ENCODE measurements around the gene SLC25A14. TPM values are rescaled to one million over a fixed set of nuclear protein-coding genes. Genes with fewer than 3 reads are reported as not detected.
A peak's percentile ranks its signal among the peaks of the same experiment; 100 is the strongest.

The SLC25A14 gene
- total RNA-seq (2022): 7.4 and 8.3 TPM in 2 replicates
- percentile 54 among the genes with signal in this experiment for Bru-seq, nascent RNA
- BruChase-seq, experiment 1, labeled RNA remaining after a 2-hour chase: percentile 54 among the genes with signal in this experiment
- percentile 49 among the genes with signal in this experiment for BruChase-seq, experiment 2, labeled RNA remaining after a 6-hour chase
- long read RNA-seq, partial matches to known transcripts: 2 of 13 reads
- long read RNA-seq, other reads (novel, unspliced or antisense): 8 of 13 reads

DNA sequence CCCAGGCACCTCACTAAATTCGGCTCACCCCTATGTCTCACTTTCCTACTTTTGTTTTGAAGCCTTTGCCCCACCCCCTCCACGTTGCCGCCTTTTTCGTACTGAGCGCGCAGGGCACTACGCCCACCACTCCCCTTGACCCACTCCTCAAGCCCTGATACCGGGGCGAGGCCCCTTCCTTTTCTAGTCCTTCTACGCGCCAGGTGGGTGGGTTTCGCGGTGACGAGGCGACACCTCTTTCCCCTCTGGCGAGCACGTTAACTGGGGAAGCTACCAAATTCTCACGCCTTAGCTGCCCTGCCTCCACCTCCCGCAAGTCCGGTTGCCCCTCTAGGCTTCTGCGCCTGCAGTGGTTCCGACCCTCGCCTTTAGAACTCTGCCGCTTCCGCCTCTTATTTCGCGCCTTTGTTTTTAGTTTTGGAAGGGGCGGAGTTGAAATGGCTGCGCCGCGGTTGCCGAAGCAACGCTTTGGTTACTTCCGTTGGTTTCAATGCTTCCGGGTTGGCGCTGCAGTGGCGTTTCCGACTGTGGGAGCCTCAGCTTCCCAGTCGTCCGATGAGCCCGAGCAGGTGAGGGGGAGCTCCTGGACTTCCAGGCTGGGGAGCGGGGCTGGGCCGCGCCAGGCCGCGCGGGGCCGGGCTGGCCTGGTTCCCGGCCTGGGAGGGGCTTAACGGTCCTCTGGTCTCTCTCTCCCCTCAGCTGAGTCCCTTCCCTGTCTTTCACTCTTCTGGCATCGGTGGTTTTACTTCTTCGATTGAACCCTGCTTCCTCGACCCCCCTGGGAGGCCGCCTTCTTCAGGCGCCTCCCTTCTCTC, at the start of gene SLC25A14:
TSS of gene SLC25A14 (plus strand) at position 512 of the 815 bp plus-strand sequence. CDS start 360 bp downstream, outside the sequence.
- Mint-ChIP-seq H3K36me3 (ENCODE audit: insufficient read depth, unreplicated experiment) (peaks cover 7% of the 10 kb centered on the region), H3K27ac (ENCODE audit: unreplicated experiment) (peak within 1 kb of the TSS; percentile 99), H3K4me1 (ENCODE audit: low read depth, unreplicated experiment) (no peaks in the 10 kb centered on the region), H3K27me3 (ENCODE audit: insufficient read depth, unreplicated experiment) (no peaks in the 10 kb centered on the region), H3K9me3 (ENCODE audit: unreplicated experiment) (no peaks in the 10 kb centered on the region), H3K4me3 (ENCODE audit: unreplicated experiment) (peak within 1 kb of the TSS; percentile 99)
- no peaks in the 10 kb centered on the region for H3K9me3 ChIP-seq
- H3K4me3 ChIP-seq (ENCODE audit: low read depth, low read length): peak within 1 kb of the TSS; percentile 72
- H3K36me3 ChIP-seq (ENCODE audit: control insufficient read depth, insufficient read depth, low read length): no peaks in the 10 kb centered on the region
- ChIA-PET POLR2A (interaction anchor here (0.6 kb wide), 2 partner anchors 174 to 653 kb away, joined by 3 to 4 read pairs; partner anchors contain the start of gene AIFM1), CTCF (interaction anchor here (1.1 kb wide), 1 partner anchor 9 kb away, joined by 3 read pairs; no protein-coding TSS in a partner anchor)
- BruUV-seq (replicated peaks): no TSS peak
- H3K27me3 ChIP-seq (replicated peaks; ENCODE audit: control insufficient read depth, insufficient read depth, low read length): no peaks in the 10 kb centered on the region
- intact Hi-C loops (cut with micrococcal nuclease; ENCODE audit: unreplicated experiment): loop anchor here (2.0 to 10.0 kb wide), 2 partner anchors 71 to 195 kb away; partner anchors contain the start of gene ZNF280C
- H3K4me1 ChIP-seq: no peaks in the 10 kb centered on the region
- peak; percentile 72 to 75 for DNase-seq
- TF ChIP-seq, protein P1, sequence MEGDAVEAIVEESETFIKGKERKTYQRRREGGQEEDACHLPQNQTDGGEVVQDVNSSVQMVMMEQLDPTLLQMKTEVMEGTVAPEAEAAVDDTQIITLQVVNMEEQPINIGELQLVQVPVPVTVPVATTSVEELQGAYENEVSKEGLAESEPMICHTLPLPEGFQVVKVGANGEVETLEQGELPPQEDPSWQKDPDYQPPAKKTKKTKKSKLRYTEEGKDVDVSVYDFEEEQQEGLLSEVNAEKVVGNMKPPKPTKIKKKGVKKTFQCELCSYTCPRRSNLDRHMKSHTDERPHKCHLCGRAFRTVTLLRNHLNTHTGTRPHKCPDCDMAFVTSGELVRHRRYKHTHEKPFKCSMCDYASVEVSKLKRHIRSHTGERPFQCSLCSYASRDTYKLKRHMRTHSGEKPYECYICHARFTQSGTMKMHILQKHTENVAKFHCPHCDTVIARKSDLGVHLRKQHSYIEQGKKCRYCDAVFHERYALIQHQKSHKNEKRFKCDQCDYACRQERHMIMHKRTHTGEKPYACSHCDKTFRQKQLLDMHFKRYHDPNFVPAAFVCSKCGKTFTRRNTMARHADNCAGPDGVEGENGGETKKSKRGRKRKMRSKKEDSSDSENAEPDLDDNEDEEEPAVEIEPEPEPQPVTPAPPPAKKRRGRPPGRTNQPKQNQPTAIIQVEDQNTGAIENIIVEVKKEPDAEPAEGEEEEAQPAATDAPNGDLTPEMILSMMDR (IDR thresholded peaks at IDR 0.05; ENCODE audit: insufficient read depth in 1 of 2, low read depth in 1 of 2, low read length in 1 of 2, severe bottlenecking in 1 of 2, unreplicated experiment in 1 of 2): no peak

- Mint-ChIP-seq H3K4me1 (ENCODE audit: low read depth, unreplicated experiment) (no peaks in the 10 kb centered on the region), H3K27me3 (ENCODE audit: insufficient read depth, unreplicated experiment) (no peaks in the 10 kb centered on the region), H3K9me3 (ENCODE audit: unreplicated experiment) (peaks cover 1% of the 10 kb centered on the region), H3K36me3 (ENCODE audit: insufficient read depth, unreplicated experiment) (no peaks in the 10 kb centered on the region), H3K27ac (ENCODE audit: unreplicated experiment) (no peak overlapping the region), H3K4me3 (ENCODE audit: unreplicated experiment) (no peak overlapping the region)
- H3K27me3 ChIP-seq (replicated peaks; ENCODE audit: control insufficient read depth, insufficient read depth, low read length): no peaks in the 10 kb centered on the region
- ChIA-PET CTCF (no interaction called here), POLR2A (no interaction called here)
- no peaks in the 10 kb centered on the region for H3K36me3 ChIP-seq (ENCODE audit: control insufficient read depth, insufficient read depth, low read length)
- no peak for DNase-seq
- intact Hi-C loops (cut with micrococcal nuclease; ENCODE audit: unreplicated experiment): no loop called here
- no TSS peak for BruUV-seq (replicated peaks)
- H3K4me3 ChIP-seq (ENCODE audit: low read depth, low read length): no peak overlapping the region
- TF ChIP-seq, protein P1 (IDR thresholded peaks at IDR 0.05; ENCODE audit: insufficient read depth in 1 of 2, low read depth in 1 of 2, low read length in 1 of 2, severe bottlenecking in 1 of 2, unreplicated experiment in 1 of 2): no peak
- H3K4me1 ChIP-seq: no peaks in the 10 kb centered on the region
- no peaks in the 10 kb centered on the region for H3K9me3 ChIP-seq
These were observed 44.0 kb upstream of the SLC25A14 start for GRCh38 chrX:130295519-130296296.

GRCh38 chrX:130296297-130296678, 43.4 kb upstream of the SLC25A14 start:
- Histone ChIP-seq H3K4me1 (no peaks in the 10 kb centered on the region), H3K9me3 (no peaks in the 10 kb centered on the region), H3K4me3 (ENCODE audit: low read depth, low read length) (no peak overlapping the region), H3K36me3 (ENCODE audit: control insufficient read depth, insufficient read depth, low read length) (no peaks in the 10 kb centered on the region), H3K27me3 (replicated peaks; ENCODE audit: control insufficient read depth, insufficient read depth, low read length) (no peaks in the 10 kb centered on the region)
- CTCF ChIA-PET: no interaction called here
- POLR2A ChIA-PET: no interaction called here
- no peaks in the 10 kb centered on the region for H3K9me3 Mint-ChIP-seq (ENCODE audit: unreplicated experiment)
- TF ChIP-seq, protein P1 (IDR thresholded peaks at IDR 0.05; ENCODE audit: insufficient read depth in 1 of 2, low read depth in 1 of 2, low read length in 1 of 2, severe bottlenecking in 1 of 2, unreplicated experiment in 1 of 2): no peak
- no peaks in the 10 kb centered on the region for H3K36me3 Mint-ChIP-seq (ENCODE audit: insufficient read depth, unreplicated experiment)
- no peak for DNase-seq
- H3K4me3 Mint-ChIP-seq (ENCODE audit: unreplicated experiment): no peak overlapping the region
- no peaks in the 10 kb centered on the region for H3K27me3 Mint-ChIP-seq (ENCODE audit: insufficient read depth, unreplicated experiment)
- intact Hi-C loops (cut with micrococcal nuclease; ENCODE audit: unreplicated experiment): no loop called here
- H3K4me1 Mint-ChIP-seq (ENCODE audit: low read depth, unreplicated experiment): no peaks in the 10 kb centered on the region
- H3K27ac Mint-ChIP-seq (ENCODE audit: unreplicated experiment): no peak overlapping the region
- BruUV-seq (replicated peaks): no TSS peak
